Hepatocyte (in vitro differentiated cells): ENCODE results near the gene CYB561D2.

ENCODE experiments used
- CTCF ChIP-seq: fragments of 200-600 bp; sonication (generic); IDR thresholded peaks from 2 replicates; pipeline ENCODE4 v1.5.1; 2016; ENCODE audit warnings: antibody characterized with exemption, mild to moderate bottlenecking; ENCODE audit not compliant: poor library complexity
- EZH2phosphoT487 ChIP-seq: fragments of 200-600 bp; sonication (generic); IDR thresholded peaks from one replicate; pipeline ENCODE4 v1.6.1; 2018; ENCODE audit warnings: antibody characterized with exemption, mild to moderate bottlenecking, low read depth, moderate library complexity; ENCODE audit not compliant: unreplicated experiment, severe bottlenecking

GRCh38 chr3:50319894-50320625 is 30.6 kb upstream of the CYB561D2 start:
- TF ChIP-seq CTCF, result no peak
- TF ChIP-seq EZH2phosphoT487, result no peak
